NCI-H774 (cell line): ENCODE results near the gene NDUFA7.
"Not testable (repeated sequence)": the region's sequence is repeated elsewhere in the genome, so short reads cannot be mapped to it uniquely, and the experiment has no call there.

ENCODE experiments used
- DNase-seq: peaks from one replicate; lab custom pipeline; 2025; lab: John Stamatoyannopoulos, UW

Gene NDUFA7

DNA sequence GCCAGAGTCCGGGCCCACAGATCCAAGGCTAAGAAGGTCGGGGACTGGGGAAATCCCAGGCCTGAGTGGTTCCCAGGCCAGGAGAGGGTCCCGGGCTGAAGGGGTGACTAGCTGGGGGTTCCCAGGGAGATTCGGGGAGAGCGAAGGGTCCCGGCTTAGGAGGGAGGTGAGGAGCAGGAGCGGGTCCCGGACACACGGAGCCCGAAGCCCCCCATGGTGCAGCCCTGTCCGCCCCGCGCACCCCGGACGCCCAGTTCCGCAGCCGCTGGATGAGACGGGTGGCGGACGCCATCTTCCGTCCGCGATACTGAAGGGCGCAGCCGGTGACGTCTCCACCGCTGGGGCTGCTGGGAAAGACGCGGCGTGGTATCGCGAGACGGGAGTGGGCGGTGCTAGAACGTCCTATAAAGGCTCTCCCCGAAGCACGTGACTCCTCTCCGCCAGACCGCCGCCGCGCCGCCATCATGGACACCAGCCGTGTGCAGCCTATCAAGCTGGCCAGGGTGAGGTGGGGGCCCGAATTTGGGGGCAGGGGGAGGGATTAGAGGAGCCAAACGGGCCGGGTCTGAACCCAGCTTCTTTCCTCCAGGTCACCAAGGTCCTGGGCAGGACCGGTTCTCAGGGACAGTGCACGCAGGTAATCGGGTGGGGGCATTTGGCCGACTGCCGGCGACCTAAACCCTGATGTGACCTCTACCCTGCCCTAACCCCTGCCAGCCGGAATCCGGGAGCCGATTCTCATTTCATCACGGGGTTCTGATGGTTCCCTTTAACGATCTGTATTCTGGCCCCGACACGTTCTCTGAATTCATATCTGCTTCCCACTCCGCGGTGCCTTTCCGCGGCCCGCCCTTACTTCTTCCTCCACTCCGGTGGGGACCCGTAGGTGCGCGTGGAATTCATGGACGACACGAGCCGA lies at the start of gene NDUFA7, which contains the start of gene RPS28:
NDUFA7 (minus strand) TSS at position 309 of the 919 bp plus-strand sequence; CDS start at position 292, 17 bp downstream.
RPS28 (plus strand) TSS at position 430 of the 919 bp plus-strand sequence; CDS start at position 465, 35 bp downstream.
- peak; percentile 94 for DNase-seq

DNA sequence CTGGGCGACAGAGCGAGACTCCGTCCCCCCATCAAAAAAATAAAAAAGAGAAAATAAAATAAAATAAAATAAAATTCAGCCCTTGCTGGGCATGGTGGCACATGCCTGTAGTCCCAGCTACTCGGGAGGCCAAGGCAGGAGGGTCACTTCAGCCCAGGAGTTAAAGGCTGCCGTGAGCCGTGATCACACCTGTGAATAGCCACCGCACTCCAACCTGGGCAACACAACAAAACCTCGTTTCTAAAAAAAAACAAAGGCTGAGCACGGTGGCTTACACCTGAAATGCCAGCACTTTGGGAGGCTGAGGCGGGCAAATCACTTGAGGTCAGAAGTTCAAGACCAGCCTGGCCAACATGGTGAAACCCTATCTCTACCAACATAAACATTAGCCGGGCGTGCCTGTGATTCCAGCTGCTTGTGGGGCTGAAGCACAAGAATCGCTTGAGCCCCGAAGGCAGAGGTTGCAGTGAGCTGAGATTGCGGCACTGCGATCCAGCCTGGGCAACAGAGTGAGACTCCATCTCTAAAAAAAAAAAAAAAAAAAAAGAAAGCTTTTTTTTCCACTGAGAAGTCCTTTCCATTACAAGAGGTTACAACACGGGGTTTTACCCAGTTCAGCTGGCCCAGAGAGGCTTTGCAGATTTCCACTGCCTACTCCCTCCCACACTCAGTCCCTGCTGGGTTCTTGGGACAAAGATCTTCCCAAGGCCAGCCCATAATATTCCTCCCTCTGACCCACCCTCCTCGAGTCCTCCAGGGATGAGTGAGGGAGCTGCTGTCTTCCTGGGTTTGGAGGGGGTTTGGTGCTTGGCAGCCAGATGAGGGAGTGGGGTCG lies 49.2 kb upstream of the NDUFA7 start:
- DNase-seq, result no peak

DNA sequence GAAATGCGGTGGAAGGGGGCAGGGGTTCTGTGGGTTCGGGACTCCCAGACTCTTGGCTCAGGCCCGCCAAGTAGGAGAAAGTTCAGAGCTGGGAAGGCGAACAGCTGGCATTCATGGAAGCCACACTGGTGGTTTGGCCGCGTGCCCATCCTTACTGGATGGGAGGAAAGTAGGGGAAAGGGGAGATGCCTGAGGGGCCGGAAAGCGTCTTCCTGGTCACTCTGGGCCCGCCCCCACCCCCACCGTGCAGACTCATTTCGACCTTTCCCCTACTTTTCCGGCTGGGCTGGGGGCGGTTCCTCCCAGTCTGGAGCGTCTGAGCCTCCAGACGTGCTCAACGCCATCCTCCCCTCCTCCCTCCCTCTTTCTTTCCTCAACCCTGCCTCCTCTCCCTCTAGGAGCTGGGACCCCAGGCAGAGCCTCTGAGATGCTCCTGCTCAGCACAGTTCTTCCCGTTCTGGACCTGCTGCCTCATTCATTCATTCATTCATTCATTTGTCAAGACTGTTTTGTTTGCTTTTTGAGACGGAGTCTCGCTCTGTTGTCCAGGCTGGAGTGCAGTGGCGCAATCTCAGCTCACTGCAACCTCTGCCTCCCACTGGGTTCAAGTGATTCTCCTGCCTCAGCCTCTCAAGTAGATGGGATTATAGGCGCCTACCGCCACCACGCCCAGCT lies 46.3 kb upstream of the NDUFA7 start:
- no peak for DNase-seq

DNA sequence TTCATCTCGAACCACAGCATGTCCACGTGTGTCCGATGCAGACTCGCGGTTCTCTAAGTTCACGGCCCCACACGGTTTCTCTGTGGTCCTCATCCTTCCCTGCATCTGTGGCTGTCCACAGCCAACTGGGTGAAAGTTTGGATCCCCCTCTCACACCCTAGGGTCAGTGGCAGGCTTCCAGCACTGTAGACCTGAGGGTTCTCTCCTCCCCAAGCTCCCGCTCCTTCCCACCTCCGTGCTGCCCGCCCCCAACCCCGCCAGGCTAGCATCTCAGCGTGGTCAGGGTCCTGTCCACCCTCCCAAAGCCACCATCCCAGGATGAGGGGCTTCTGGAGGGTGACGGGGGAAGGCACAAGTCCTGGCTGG lies 45.8 kb upstream of the NDUFA7 start:
- DNase-seq, result no peak

DNA sequence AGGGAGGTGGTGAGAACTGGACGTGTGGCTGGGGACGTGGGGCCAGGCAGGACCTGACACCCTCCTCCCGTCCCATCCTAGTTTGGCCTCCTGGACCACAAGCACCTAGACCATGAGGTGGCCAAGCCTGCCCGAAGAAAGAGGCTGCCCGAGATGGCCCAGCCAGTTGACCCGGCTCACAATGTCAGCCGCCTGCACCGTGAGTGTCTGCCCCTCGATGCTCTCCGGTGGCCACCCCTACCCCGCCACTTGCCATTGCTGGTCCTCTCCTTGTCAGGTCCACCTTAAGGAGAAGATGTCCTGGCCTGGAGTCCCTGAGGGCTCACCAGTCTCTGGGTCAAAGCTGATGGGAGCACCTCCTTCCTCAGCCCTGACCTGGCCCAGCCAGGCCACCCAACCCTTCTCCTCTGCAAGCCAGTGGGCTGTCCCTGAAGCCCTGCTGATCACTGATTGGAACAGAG lies 45.0 kb upstream of the NDUFA7 start:
- no peak for DNase-seq

DNA sequence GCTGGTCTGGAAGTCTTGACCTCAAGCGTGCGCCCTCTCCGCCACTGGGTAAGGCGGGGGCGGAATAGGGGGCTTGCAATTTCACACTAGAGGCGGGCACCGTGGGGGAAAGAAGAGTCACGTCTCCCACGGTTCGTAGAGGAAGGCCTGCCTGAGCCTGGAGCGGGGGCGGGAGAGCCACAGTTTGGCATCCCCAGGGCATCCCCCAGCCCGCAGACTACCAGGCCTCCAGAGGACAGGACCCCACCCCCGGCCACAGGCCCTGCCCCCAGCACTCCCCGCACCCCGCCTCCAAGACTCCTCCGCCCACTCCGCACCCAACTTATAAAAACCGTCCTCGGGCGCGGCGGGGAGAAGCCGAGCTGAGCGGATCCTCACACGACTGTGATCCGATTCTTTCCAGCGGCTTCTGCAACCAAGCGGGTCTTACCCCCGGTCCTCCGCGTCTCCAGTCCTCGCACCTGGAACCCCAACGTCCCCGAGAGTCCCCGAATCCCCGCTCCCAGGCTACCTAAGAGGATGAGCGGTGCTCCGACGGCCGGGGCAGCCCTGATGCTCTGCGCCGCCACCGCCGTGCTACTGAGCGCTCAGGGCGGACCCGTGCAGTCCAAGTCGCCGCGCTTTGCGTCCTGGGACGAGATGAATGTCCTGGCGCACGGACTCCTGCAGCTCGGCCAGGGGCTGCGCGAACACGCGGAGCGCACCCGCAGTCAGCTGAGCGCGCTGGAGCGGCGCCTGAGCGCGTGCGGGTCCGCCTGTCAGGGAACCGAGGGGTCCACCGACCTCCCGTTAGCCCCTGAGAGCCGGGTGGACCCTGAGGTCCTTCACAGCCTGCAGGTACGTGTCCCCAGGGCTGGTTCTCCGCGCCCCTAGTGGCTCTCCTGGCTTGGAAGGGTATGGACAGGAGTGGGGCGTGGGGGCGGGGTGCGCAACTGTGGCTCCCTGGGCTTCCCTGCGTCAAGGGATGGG lies 42.9 kb upstream of the NDUFA7 start, which contains the start of gene ANGPTL4:
ANGPTL4 (plus strand) TSS at position 353 of the 969 bp plus-strand sequence; CDS start at position 520, 167 bp downstream.
- DNase-seq, result peak; percentile 13

DNA sequence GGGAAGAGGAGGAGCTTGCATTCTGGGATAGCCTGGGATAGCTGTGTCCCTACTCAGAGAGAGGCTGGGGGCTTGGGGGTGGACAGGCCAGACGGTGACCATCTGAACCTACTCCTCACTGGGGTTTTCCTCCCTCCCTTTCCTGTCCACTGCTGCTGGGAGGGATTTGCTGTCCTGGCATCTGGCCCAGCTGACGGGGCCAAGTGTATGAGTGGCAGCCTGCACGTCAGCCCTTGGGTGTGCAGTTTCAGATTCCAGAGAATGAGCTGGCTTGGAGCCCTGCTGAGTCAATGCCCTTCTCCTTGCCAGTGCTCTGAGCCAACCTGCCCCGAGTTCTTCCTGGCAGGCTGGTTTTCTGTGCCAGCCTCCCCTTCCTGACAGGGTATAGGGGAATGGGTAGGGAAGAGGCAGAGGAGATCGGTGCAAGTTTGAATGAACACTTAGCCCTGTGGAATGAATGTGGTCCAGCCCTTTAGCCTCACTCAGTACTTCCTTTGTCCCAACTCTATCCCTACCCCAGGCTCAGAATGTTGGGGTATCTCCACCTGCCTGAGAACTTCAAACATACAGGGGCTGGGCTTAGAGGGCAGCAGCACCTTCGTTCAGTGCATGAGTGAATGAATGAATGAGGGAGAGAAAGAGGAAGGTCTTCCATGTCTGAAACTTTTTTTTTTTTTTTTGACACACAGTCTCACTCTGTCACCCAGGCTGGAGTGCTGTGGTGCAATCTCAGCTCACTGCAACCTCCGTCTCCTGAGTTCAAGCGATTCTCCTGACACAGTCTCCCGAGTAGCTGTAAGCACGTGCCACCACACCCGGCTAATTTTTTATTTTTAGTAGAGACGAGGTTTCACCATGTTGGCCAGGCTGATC lies 41.0 kb upstream of the NDUFA7 start:
- peak; percentile 76 for DNase-seq

DNA sequence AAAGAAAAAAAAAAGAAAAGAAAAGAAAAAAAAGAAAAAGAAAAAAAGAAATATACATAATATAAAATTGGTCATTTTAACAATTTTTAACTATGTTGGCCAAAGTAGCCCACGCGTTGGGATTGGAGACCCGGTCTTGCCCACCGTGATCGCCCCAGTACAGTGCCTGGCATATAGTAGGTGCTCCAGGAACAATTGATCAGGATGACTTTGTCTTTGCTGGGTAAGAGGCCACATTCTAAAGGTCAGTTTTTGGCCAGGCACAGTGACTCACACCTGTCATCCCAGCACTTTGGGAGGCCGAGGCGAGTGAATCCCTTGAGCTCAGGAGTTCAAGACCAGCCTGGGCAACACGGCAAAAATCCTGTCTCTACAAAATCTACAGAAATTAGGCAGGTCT lies 39.0 kb upstream of the NDUFA7 start:
- DNase-seq, result no peak

DNA sequence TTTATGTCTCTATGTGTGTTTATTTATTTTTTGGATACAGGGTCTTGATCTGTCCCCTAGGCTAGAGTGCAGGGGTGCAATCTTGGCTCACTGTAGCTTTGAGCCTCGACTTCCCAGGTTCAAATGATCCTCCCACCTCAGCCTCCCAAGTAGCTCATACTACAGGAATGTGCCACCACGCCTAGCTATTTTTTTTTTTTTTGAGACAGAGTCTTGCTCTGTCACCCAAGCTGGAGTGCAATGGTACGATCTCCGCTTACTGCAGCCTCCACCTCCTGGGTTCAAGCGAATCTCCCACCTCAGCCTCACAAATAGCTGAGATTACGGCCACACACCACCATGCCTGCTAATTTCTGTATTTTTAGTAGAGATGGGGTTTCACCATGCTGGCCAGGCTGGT lies 37.8 kb upstream of the NDUFA7 start:
- DNase-seq, result no peak

DNA sequence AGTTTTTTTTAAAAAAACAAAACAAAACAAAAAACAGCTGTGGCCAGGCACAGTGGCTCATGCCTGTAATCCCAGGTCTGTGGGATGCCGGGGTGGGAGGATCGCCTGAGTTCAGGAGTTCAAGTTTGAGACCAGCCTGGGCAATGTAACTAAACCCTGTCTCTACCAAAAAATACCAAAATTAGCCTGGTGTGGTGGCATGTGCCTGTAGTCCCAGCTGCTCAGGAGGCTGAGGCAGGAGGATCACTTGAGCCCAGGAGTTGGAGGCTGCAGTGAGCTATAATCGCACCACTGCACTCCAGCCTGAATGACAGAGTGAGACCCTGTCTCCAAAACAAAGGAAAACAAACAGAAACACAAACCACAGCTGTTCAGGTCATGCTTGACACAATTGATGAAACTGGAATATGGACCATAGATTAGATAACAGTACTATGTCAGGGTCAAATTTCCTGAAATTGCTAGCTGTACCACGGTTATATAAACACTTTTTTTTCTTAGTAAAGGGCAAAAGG lies 35.9 kb upstream of the NDUFA7 start:
- no peak for DNase-seq

DNA sequence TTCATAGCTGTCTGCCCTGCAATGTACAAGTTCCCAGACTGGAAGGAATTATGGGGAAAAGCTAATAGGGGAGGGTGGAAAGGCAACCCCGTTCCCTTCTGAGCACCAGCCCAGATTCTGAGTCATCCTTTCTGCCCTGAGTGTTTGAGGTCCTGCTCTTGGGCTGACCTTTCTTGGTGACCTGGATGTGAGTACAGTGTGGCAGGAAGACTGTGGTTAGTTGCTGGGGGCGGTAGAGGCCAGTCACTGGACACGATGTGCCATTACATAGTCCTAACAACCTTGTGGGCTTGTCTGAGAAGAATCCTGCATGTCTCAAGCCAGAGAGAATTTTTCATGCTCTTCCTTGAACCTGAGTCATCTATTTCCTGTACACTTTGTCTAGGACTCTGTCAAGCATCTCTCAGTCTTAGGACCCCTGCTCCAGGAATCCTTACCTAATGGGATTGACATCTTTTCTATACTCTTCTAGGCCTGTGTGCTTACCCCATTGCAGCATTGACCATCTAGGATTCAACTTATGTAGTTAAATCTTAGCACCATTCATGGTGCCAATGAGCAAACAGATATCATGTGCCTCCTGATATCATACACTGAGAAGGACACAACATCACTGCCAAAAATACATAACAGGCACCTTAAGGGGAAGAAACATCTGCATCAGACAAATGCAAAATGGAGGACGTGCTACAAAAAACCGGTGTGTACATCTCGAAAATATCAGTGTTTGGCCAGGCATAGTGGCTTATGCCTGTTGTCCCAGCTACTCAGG lies 34.6 kb upstream of the NDUFA7 start:
- no peak for DNase-seq

DNA sequence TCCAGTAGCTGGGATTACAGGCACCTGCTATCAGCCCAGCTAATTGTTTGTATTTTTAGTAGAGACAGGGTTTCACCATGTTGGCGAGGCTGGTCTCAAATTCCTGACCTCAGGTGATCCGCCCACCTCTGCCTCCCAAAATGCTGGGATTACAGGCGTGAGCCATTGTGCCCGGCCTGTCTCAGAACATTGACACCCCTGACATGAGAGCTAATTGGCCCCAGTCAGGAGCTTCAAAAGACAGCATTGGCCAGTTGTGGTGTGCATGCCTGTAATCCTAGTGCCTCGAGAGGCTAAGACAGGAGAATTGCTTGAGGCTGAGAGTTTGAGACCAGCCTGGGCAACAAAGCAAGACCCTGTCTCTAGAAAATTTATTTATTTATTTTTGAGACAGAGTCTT lies 31.7 kb upstream of the NDUFA7 start:
- DNase-seq, result not testable (repeated sequence)

DNA sequence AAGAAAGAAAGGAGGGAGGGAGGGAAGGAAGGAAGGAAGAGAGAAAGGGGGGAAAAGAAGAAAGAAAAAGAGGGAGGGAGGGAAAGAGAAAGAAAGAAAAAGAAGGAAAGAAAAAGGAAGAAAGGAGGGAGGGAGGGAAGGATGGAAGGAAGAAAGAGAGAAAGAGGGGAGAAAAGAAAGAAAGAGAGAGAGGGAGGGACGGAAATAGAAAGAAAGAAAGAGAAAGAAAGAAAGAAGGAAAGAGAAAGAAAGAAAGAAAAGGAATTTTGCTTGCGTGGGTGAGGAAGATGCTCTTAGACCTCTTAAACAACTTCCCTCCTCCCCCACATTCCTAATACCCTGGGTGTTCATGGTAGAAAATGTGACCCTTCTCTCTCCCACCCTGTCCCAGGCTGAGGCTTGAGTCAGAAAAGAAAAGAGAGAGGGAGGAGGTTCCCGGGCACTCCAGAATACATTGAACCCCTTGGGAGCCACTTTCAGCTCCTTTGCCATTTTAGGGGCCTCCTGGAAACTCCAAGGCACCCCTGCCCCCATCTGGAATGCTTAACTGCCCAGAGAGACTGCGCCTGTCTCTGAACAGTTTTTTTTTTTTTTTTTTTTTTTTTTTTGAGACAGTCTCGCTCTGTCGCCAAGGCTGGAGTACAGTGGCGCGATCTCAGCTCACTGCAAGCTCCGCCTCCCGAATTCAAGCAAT lies 31.1 kb upstream of the NDUFA7 start:
- DNase-seq, result no peak

DNA sequence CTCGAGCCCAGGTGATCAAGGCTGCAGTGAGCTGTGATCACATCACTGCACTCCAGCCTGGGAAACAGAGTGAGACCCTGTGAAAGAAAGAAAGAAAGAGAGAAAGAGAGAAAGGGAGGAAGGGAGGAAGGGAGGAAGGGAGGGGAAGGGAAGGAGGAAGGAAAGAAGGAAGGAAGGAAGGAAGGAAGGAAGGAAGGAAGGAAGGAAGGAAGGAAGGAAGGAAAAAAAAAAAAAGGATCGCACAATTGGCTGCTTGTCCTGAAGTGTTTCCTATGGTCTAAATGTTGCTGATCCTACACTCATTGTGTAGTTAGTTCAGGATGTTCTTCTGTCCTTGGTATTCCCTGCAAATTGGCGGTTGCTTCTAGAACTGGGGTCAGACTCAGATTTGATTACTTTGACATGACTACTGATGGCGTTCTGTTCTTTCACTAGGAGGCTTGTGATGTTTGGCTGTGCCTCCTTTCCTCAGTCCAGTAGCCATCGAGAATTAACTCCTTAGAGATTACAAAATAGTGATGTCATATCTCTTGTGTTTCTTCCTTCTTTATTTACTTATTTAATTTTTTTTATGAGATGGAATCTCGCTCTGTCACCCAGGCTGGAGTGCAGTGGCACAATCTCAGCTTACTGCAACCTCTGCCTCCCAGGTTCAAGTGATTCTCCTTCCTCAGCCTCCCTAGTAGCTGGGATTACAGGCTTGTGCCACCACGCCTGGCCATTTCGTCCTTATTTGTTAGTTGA lies 28.6 kb upstream of the NDUFA7 start:
- not testable (repeated sequence) for DNase-seq

DNA sequence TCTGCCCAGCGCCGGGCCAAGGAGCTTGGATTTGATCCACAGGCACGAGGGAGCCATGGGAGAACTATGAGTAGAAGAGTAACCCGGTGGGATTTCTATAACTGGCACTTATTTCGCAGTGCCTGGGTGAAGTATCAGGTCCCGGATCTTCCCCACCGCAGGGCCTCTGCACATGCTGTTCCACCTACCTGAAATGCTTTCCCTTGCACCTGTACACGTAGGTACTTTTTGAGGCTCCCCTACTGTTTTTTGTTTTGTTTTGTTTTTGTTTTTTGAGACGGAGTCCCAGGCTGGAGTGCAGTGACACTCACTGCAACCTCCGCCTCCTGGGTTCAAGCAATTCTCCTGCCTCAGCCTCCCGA lies 22.3 kb upstream of the NDUFA7 start:
- DNase-seq, result no peak

DNA sequence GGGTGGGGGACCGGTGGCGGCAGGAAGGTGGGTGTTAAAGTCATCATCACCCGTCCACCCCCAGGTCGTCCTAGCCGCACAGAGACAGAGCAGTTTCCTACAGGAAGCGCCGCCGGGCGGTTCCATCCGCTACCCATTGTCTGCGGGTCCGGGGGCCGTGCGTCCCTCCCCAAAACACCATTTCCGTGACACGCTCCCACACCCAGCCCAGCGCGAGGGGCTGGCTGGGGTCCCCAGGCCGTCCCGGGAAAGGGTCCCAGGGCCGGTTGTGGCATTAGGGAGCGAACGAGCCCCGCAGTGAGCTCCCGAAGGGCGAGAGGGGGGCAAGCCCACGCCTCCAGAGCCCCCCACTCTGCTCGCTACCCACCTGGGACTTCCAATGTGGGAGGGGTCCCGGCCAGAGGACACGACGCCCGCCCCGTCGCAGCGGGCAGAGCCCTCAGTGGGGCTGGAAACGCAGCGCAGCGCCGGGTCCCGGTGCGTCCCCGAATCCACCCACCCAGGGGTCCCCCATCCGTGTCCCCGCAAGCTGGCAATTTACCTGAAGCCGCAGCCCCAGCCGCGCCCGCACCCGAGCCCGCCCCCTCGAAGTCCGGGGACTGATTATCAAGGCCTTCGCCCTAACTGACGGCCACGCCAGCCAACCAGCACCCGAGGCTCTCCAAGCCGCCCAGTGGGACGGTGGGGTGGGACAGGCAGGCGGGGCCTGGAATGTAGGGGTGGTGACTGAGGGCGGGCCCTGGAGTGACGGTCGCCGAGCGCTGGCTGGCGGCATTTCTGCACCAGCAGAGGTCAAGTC lies 21.7 kb upstream of the NDUFA7 start, which contains the start of gene KANK3:
KANK3 (minus strand) TSS at position 579 of the 799 bp plus-strand sequence. CDS start 5,434 bp downstream, outside the sequence.
- DNase-seq, result peak; percentile 94

DNA sequence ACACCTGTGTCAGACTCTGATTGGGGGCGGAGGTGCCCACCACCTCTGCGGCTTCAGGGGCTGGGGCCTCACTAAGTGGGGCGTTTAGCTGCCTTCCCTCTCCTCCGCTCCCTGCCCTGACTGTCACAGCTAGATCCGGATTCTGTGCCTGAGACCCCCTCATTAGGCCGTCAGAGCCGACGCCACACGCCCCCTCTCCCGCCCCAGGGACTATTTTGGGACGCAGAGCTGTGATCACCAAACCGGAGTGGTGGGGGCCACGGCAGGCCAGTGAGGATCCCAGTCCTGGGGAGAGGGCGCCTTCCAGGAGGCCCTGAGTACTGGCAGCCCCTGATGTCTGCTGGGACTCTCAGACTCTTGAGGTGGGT lies 21.1 kb upstream of the NDUFA7 start:
- DNase-seq, result no peak
